ENCODE measurements around the gene EHMT1. TPM values are rescaled to one million over a fixed set of nuclear protein-coding genes. Genes with fewer than 3 reads are reported as not detected.

The EHMT1 gene
- total and polyA plus RNA-seq, 10 of the 15 experiments (the other 5 are each of a cell fraction or from before 2014, with no cell fraction given): 2.9 to 100 (median 48.1) TPM

GRCh38 chr9:137832830-137833590, 214.2 kb downstream of the EHMT1 start:
- intact Hi-C loops (cut with micrococcal nuclease; ENCODE audit: unreplicated experiment) (no loop called here), in situ Hi-C loops (cut with MboI) (no loop called here)
- FAIRE-seq (no peak), DNase-seq (ENCODE audit: low read depth, low spot score) (no peak), ATAC-seq (no peak)
- no peak overlapping the region for H3K9ac ChIP-seq (ENCODE audit: control insufficient read depth, insufficient read depth, low read length)
- no peak overlapping the region for H3K27ac ChIP-seq (ENCODE audit: control insufficient read depth, insufficient read depth)
- no peak overlapping the region for H3K4me3 ChIP-seq
- SMC1A ChIA-PET (ENCODE audit: uncharacterized antibody, unreplicated experiment): no interaction called here
- H3K36me3 ChIP-seq (ENCODE audit: control insufficient read depth in 2 of 2, insufficient read depth in 2 of 2, low read length in 1 of 2): peaks cover 16 to 52% of the 10 kb centered on the region in 2 experiments
- WGBS (ENCODE audit: insufficient coverage, insufficient replicate concordance, low lambda C conversion rate, missing lambda C conversion rate): 96% methylated on average over 44 of the region's 44 CpGs
- no peaks in the 10 kb centered on the region; the same call in 2 of the 3 replicates for H3K9me3 ChIP-seq (replicated peaks; ENCODE audit: control insufficient read depth, insufficient read depth, low read length)
- no TSS peak for BruUV-seq (replicated peaks)
- no peak overlapping the region for H3K4me2 ChIP-seq (ENCODE audit: control insufficient read depth, insufficient read depth)
- RAD21 ChIA-PET (ENCODE audit: unreplicated experiment): no interaction called here
- no peaks in the 10 kb centered on the region for H3K27me3 ChIP-seq (replicated peaks in 1 of 2; ENCODE audit: control insufficient read depth in 2 of 2, insufficient read depth in 2 of 2, low read length in 1 of 2)
- H3K4me1 ChIP-seq (ENCODE audit: control insufficient read depth, insufficient read depth, low read length): no peaks in the 10 kb centered on the region; the same call in 1 of the 2 replicates
- no peak overlapping the region for H2AFZ ChIP-seq (ENCODE audit: control insufficient read depth, low read depth, low read length)
- H4K20me1 ChIP-seq (ENCODE audit: control insufficient read depth, insufficient read depth): no peaks in the 10 kb centered on the region
- POLR2A ChIA-PET: no interaction called here
- no peaks in the 10 kb centered on the region for H3K79me2 ChIP-seq (ENCODE audit: control insufficient read depth, insufficient read depth, low read length)
- CTCF ChIA-PET: no interaction called here
- TF ChIP-seq SUPT20H (IDR thresholded peaks at IDR 0.05; ENCODE audit: borderline replicate concordance, control insufficient read depth, low read depth, low read length): no peak
- no peak for TF ChIP-seq CBX5 (IDR thresholded peaks at IDR 0.05; ENCODE audit: low read depth)
- TF ChIP-seq USF1 (IDR thresholded peaks at IDR 0.05; ENCODE audit: borderline replicate concordance, extremely low read length, insufficient read depth, low read depth, low read length): no peak
- no peak for TF ChIP-seq PAX5 (IDR thresholded peaks at IDR 0.05; ENCODE audit: borderline replicate concordance, low read depth, low read length)
- no peak for TF ChIP-seq ZBED1 (IDR thresholded peaks at IDR 0.05; ENCODE audit: borderline replicate concordance)
- TF ChIP-seq PML (IDR thresholded peaks at IDR 0.05; ENCODE audit: low read length): no peak
- TF ChIP-seq SIN3A (IDR thresholded peaks at IDR 0.05; ENCODE audit: low read depth, low read length): no peak
- no peak for TF ChIP-seq BHLHE40 (IDR thresholded peaks at IDR 0.05; ENCODE audit: borderline replicate concordance in 1 of 2, low read depth in 2 of 2, low read length in 1 of 2)
- no peak for TF ChIP-seq HDAC2 (IDR thresholded peaks at IDR 0.05)
- TF ChIP-seq ZBTB40 (IDR thresholded peaks at IDR 0.05; ENCODE audit: borderline replicate concordance): no peak
- TF ChIP-seq BRCA1 (IDR thresholded peaks at IDR 0.05; ENCODE audit: low read depth, low read length): no peak
- TF ChIP-seq KLF5 (IDR thresholded peaks at IDR 0.05; ENCODE audit: partially characterized antibody): no peak
- TF ChIP-seq ZBTB11 (CRISPR knock-in tag; IDR thresholded peaks at IDR 0.05): no peak
- TF ChIP-seq SMARCA5 (IDR thresholded peaks at IDR 0.05): no peak
- TF ChIP-seq IKZF1 (conservative IDR thresholded peaks at IDR 0.05): no peak

Measured in GM12878 (cell line).